GM10248 (cell line): ENCODE measurements around the gene NFS1.

Experiments
- CTCF ChIA-PET: fragments of 300-600 bp; sonication (Branson Sonifier 250); formaldehyde crosslinking; extraction: SDS; loops from one replicate; lab custom pipeline; 2021; ENCODE audit warnings: antibody characterized with exemption; lab: Yijun Ruan, JAX
- POLR2A ChIA-PET: fragments of 350-650 bp; sonication (Branson Sonifier 250); formaldehyde crosslinking; extraction: SDS; loops from one replicate; lab custom pipeline; 2020; ENCODE audit warnings: antibody characterized with exemption; lab: Yijun Ruan, JAX
- DNase-seq: peaks from one replicate; pipeline ENCODE4 v3.0.0; 2012; ENCODE audit errors: extremely low spot score
- TF ChIP-seq, protein P1 (sequence below): IDR thresholded peaks from 2 replicates; pipeline ENCODE4 v1.5.1; 2012; ENCODE audit warnings: mild to moderate bottlenecking, low read depth; ENCODE audit errors: extremely low read depth, missing control alignments, control extremely low read depth

Gene NFS1

DNA sequence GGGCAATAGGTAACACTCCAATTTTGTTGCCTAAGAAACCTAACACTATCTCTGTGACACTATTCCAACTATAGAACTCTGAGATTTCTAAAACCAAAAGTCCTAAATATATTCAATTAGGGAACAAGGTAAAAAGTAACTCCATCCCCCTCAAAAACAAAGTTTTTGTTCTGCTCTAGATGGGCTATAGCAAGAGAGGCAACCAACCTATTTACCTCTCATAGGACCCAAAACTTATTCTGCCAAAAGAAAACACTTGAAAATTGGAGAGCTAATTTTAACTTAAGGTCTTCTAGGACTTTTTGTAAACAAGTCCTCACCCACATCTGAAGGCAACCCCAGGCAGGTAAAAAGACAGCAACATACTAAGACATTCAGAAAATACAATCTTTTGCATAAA, 35.2 kb upstream of the NFS1 start:
- ChIA-PET POLR2A (interaction anchor here (0.6 to 2.1 kb wide), 3 partner anchors 9 to 16 kb away, joined by 3 to 8 read pairs (median 6); no protein-coding TSS in a partner anchor), CTCF (no interaction called here)
- TF ChIP-seq, protein P1, sequence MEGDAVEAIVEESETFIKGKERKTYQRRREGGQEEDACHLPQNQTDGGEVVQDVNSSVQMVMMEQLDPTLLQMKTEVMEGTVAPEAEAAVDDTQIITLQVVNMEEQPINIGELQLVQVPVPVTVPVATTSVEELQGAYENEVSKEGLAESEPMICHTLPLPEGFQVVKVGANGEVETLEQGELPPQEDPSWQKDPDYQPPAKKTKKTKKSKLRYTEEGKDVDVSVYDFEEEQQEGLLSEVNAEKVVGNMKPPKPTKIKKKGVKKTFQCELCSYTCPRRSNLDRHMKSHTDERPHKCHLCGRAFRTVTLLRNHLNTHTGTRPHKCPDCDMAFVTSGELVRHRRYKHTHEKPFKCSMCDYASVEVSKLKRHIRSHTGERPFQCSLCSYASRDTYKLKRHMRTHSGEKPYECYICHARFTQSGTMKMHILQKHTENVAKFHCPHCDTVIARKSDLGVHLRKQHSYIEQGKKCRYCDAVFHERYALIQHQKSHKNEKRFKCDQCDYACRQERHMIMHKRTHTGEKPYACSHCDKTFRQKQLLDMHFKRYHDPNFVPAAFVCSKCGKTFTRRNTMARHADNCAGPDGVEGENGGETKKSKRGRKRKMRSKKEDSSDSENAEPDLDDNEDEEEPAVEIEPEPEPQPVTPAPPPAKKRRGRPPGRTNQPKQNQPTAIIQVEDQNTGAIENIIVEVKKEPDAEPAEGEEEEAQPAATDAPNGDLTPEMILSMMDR: no peak
- no peak for DNase-seq

GRCh38 chr20:35732644-35732982, 33.5 kb upstream of the NFS1 start:
- TF ChIP-seq, protein P1: no peak
- CTCF ChIA-PET: interaction anchor here (1.1 kb wide), 1 partner anchor 9 kb away, joined by 3 read pairs; the partner anchor contains the start of gene RBM39
- no peak for DNase-seq
- POLR2A ChIA-PET: interaction anchor here (1.0 to 7.0 kb wide), 3 partner anchors 9 to 14 kb away, joined by 3 to 81 read pairs (median 4); partner anchors contain the start of gene RBM39

DNA sequence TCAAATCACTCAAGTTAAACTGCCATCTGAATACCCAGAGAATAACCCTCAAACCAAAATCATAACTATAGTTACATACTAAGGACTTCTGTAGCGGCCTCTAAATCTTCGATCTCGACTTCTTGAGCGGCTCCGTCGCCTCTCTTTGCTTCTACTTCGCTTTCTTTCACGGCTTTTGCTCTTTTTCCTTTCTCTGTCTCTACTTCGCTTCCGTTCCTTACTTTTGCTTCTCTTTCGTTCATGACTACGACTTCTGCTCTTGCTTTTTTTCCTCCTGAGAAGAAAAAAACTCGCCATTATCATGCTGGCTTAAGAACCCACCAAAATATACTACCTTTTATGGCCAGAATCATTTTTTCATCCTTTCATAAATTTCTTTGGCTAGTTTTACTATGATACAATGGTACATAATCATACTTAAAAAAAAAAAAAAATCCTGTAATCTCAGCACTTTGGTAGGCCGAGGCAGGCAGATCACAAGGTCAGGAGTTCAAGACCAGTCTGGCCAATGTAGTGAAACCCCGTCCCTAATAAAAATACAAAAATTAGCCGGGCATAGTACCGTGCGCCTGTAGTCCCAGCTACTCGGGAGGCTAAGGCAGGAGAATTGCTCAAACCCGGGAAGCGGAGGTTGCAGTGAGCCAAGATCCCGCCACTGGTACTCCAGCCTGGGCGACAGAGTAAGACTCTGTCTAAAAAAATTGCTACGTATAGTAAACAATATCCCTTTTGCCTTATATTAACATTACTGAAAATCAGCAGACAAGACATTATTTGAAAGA, 32.9 kb upstream of the NFS1 start:
- no peak for DNase-seq
- TF ChIP-seq, protein P1: no peak
- ChIA-PET CTCF (interaction anchor here (1.1 kb wide), 1 partner anchor 10 kb away, joined by 3 read pairs; the partner anchor contains the start of gene RBM39), POLR2A (interaction anchor here (1.0 to 7.0 kb wide), 2 partner anchors 9 to 13 kb away, joined by 4 to 81 read pairs; partner anchors contain the start of gene RBM39)

GRCh38 chr20:35731469-35731788, 32.3 kb upstream of the NFS1 start:
- CTCF ChIA-PET: interaction anchor here (1.5 kb wide), 1 partner anchor 153 kb away, joined by 3 read pairs; no protein-coding TSS in a partner anchor
- TF ChIP-seq, protein P1: no peak
- DNase-seq: no peak
- POLR2A ChIA-PET: interaction anchor here (1.0 to 7.0 kb wide), 3 partner anchors 9 to 13 kb away, joined by 3 to 81 read pairs (median 5); partner anchors contain the start of gene RBM39

GRCh38 chr20:35730583-35731468, 31.7 kb upstream of the NFS1 start:
- CTCF ChIA-PET: interaction anchor here (1.5 kb wide), 1 partner anchor 153 kb away, joined by 3 read pairs; no protein-coding TSS in a partner anchor
- POLR2A ChIA-PET: interaction anchor here (0.6 to 7.0 kb wide), 6 partner anchors 9 to 105 kb away, joined by 3 to 81 read pairs (median 4); partner anchors contain the start of genes PHF20 and RBM39
- no peak for DNase-seq
- TF ChIP-seq, protein P1: no peak

- no peak for DNase-seq
- ChIA-PET POLR2A (interaction anchor here (0.9 to 7.0 kb wide), 4 partner anchors 8 to 42 kb away, joined by 4 to 81 read pairs (median 4); partner anchors contain the start of genes PHF20 and RBM39), CTCF (interaction anchor here (1.1 to 1.5 kb wide), 2 partner anchors 10 to 154 kb away, joined by 3 read pairs; no protein-coding TSS in a partner anchor)
- TF ChIP-seq, protein P1: no peak
Measured at GRCh38 chr20:35729836-35730582, 30.9 kb upstream of the NFS1 start.
